Neural crest cell (in vitro differentiated cells): Measurements from ENCODE around the gene CYP17A1. TPM values are rescaled to one million over a fixed set of nuclear protein-coding genes. Genes with fewer than 3 reads are reported as not detected.
"Not testable (repeated sequence)": the region's sequence is repeated elsewhere in the genome, so short reads cannot be mapped to it uniquely, and the experiment has no call there.

Source experiments
- DNase-seq: peaks from one replicate; pipeline ENCODE4 v3.0.0; 2021; ENCODE audit warnings: low read depth, mixed read lengths, low spot score
- H3K27ac Mint-ChIP-seq: one replicate; pipeline ENCODE4 v1.8.0; 2021; ENCODE audit warnings: mild to moderate bottlenecking, mixed read lengths; ENCODE audit not compliant: unreplicated experiment
- H3K27me3 Mint-ChIP-seq: 2 replicates; pipeline ENCODE4 v1.8.0; 2021; ENCODE audit warnings: low read depth, mild to moderate bottlenecking, mixed read lengths
- H3K36me3 Mint-ChIP-seq: 2 replicates; pipeline ENCODE4 v1.8.0; 2021; ENCODE audit warnings: low read depth, mild to moderate bottlenecking, mixed read lengths
- H3K4me1 Mint-ChIP-seq: 2 replicates; pipeline ENCODE4 v1.8.0; 2021; ENCODE audit warnings: mixed read lengths
- H3K4me3 Mint-ChIP-seq: one replicate; pipeline ENCODE4 v1.8.0; 2021; ENCODE audit warnings: mild to moderate bottlenecking, mixed read lengths
- H3K9me3 Mint-ChIP-seq: 2 replicates; pipeline ENCODE4 v1.8.0; 2021; ENCODE audit warnings: mixed read lengths
- total RNA-seq: library from RNA; stranded (reverse); gene quantifications from 2 replicates; pipeline ENCODE4 v1.2.1, GENCODE V29; 2021
- TF ChIP-seq, protein P1 (sequence below): fragments of 200-600 bp; sonication (generic); conservative IDR thresholded peaks from 2 replicates; pipeline ENCODE4 v1.5.0; 2021; ENCODE audit warnings: antibody characterized with exemption, mild to moderate bottlenecking

CYP17A1 gene
- total RNA-seq, 1 donor from 2014 or later, result not detected

DNA sequence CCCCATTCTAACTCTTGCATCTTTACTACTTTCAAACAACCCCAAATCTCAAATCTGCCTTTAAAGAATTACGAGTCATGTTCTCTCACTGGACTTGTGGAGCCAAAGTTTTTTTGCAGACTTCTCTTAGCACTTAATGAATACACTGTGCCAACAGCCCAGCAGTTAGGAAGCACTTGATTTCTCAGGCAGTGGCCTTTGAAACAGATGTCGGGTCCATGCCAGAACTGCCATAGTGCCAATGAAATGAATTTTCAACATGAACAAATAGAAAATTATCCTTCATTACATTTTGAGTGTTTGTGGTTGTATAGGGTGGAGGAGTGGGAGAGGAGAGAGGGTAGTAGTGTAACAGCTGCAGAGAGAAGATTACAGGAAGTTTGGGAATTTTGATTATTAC, 22.7 kb upstream of the CYP17A1 start:
- DNase-seq, result no peak
- Mint-ChIP-seq H3K27me3 (no peaks in the 10 kb centered on the region), H3K27ac (peak overlapping the region; percentile 27), H3K4me3 (no peak overlapping the region), H3K4me1 (peaks cover 18% of the 10 kb centered on the region), H3K9me3 (no peaks in the 10 kb centered on the region), H3K36me3 (no peaks in the 10 kb centered on the region)
- TF ChIP-seq, protein P1, sequence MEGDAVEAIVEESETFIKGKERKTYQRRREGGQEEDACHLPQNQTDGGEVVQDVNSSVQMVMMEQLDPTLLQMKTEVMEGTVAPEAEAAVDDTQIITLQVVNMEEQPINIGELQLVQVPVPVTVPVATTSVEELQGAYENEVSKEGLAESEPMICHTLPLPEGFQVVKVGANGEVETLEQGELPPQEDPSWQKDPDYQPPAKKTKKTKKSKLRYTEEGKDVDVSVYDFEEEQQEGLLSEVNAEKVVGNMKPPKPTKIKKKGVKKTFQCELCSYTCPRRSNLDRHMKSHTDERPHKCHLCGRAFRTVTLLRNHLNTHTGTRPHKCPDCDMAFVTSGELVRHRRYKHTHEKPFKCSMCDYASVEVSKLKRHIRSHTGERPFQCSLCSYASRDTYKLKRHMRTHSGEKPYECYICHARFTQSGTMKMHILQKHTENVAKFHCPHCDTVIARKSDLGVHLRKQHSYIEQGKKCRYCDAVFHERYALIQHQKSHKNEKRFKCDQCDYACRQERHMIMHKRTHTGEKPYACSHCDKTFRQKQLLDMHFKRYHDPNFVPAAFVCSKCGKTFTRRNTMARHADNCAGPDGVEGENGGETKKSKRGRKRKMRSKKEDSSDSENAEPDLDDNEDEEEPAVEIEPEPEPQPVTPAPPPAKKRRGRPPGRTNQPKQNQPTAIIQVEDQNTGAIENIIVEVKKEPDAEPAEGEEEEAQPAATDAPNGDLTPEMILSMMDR, result no peak

DNA sequence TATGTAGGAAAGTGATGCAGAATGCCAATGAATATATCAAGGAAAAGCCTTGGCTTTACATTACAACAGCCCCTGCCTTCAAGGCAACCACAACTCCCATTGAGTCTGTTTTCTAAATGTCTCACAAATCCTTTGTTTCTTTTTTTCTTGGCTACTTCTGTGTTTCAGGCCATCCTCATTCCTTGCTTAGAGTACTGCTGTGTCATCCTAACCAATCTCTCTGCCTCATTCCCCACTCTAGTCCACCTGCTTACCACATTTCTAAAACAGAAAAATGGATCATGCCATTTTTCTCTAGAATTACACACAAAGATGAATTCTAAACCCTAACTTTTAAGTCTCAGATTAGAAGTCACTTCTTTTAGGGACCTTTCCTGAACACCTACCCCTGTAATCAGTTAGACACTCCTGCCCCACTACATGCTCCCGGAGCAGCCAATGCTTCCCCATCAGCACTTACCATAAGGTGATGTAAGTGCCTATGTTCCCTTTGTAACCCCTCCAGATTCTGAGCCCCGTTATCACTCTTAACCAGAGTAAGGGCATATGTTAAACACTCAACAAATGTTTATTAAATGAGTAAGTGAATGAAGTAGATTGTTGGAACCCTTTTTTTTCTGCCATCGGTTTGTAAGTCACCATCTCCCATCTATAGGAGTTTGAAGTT, 19.7 kb upstream of the CYP17A1 start:
- Mint-ChIP-seq H3K27ac (no peak overlapping the region), H3K9me3 (no peaks in the 10 kb centered on the region), H3K27me3 (no peaks in the 10 kb centered on the region), H3K36me3 (no peaks in the 10 kb centered on the region), H3K4me3 (peak overlapping the region; percentile 38), H3K4me1 (peaks cover 27% of the 10 kb centered on the region)
- DNase-seq, result no peak
- TF ChIP-seq, protein P1, result no peak

DNA sequence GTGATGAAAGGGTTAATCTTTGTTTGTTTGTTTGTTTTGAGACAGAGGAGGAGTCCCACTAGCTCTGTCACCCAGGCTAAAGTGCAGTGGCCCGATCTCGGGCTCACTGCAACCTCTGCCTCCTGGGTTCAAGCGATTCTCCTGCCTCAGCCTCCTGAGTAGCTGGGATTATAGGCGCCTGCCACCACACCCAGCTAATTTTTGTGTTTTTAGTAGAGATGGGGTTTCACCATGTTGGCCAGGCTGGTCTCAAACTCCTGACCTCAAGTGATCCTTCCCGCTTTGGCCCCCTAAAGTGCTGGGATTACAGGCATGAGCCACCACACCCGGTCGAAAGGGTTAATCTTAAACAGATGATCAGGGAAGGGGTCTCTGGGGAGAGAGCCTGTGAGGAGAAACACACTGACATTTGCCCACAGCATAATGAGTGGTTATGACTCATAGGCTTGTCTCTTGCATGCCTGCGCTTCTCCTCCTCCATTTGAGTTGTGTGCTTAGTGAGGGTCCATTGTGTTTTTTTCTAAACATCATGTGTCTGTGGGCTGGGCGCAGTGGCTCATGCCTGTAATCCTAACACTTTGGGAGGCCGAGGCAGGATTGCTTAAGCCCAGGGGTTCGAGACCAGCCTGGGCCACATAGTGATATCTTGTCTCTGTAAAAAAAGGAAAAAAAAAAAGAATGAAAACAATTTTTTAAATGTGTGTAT, 18.7 kb upstream of the CYP17A1 start:
- Mint-ChIP-seq H3K27ac (peak overlapping the region; percentile 83), H3K4me3 (peak overlapping the region; percentile 81), H3K4me1 (peaks cover 27% of the 10 kb centered on the region)
- not testable (repeated sequence) for H3K36me3 Mint-ChIP-seq, H3K9me3 Mint-ChIP-seq, DNase-seq, H3K27me3 Mint-ChIP-seq

DNA sequence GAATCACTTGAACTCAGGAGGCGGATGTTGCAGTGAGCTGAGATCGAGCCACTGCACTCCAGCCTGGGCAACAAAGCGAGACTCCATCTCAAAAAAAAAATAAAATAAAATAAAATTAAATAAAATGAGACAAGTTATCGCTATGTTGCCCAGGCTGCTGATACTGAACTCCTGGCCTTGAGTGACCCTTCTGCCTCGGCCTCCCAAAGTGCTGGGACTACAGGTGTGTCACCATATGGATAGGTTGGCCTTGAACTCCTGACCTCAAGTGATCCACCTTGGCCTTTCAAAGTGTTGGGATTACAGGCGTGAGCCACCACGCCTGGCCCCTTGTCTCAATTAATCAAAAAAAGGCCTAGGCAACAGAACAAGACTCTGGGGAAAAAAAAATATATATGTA, 16.0 kb upstream of the CYP17A1 start:
- not testable (repeated sequence) for DNase-seq, H3K36me3 Mint-ChIP-seq, H3K9me3 Mint-ChIP-seq, H3K4me3 Mint-ChIP-seq, H3K27ac Mint-ChIP-seq, H3K27me3 Mint-ChIP-seq
- H3K4me1 Mint-ChIP-seq, result peaks cover 27% of the 10 kb centered on the region

DNA sequence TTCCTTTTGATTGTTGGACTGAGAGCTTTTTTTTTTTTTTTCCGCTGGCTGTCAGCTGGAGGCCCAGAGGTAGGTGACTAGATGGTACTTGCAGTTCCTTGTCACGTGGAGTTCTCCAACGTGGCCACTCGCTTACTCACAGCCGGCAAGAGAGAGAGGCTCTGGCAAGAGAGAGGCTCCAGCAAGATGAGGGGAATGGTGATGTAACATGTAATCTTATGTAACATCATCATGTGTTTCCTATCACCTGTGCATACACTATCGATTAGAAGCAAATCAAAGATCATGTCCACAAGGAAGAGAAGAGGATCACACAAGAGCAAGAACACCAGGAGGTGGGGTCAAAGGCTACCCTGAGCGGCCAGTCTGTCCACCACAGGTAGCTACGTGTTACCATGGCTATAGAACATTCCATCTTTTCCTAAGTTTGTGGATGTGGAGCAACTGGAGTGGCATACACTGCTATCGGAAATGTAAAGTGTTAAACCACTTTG, 12.9 kb upstream of the CYP17A1 start:
- no peaks in the 10 kb centered on the region for H3K36me3 Mint-ChIP-seq
- TF ChIP-seq, protein P1, result no peak
- no peaks in the 10 kb centered on the region for H3K27me3 Mint-ChIP-seq
- DNase-seq, result no peak
- peaks cover 9% of the 10 kb centered on the region for H3K4me1 Mint-ChIP-seq
- no peak overlapping the region for H3K4me3 Mint-ChIP-seq
- H3K9me3 Mint-ChIP-seq, result peaks cover 4% of the 10 kb centered on the region
- H3K27ac Mint-ChIP-seq, result no peak overlapping the region

DNA sequence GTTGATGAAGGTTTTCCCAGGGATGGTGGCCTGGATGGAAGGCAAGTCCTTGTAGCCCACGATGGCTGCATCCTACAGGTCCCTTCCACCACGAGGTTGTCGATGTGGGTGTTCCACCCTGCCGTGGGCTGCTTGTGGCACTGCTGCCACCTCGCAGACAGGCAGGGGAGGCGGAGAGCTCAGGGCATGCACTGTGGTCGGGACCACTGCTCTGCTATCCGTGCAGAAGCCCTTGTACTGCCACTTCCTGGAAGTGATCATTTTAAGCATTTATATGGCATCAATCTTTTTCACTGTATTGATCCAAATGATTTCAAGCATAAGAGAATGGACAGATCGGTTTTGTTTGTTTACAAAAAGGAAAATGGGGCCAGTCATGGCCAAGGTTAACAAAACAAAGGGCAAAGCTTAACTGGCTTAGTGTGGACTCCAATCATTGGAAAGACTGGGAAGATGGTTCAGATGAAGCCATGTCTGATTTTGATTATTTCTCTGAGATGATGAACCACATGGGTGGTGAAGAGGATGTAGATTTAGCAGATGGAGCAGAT, 8.2 kb upstream of the CYP17A1 start:
- Mint-ChIP-seq H3K4me1 (no peaks in the 10 kb centered on the region), H3K27me3 (peaks cover 27% of the 10 kb centered on the region), H3K36me3 (no peaks in the 10 kb centered on the region), H3K4me3 (no peak overlapping the region), H3K9me3 (peaks cover 4% of the 10 kb centered on the region), H3K27ac (no peak overlapping the region)
- TF ChIP-seq, protein P1, result no peak
- DNase-seq, result no peak

DNA sequence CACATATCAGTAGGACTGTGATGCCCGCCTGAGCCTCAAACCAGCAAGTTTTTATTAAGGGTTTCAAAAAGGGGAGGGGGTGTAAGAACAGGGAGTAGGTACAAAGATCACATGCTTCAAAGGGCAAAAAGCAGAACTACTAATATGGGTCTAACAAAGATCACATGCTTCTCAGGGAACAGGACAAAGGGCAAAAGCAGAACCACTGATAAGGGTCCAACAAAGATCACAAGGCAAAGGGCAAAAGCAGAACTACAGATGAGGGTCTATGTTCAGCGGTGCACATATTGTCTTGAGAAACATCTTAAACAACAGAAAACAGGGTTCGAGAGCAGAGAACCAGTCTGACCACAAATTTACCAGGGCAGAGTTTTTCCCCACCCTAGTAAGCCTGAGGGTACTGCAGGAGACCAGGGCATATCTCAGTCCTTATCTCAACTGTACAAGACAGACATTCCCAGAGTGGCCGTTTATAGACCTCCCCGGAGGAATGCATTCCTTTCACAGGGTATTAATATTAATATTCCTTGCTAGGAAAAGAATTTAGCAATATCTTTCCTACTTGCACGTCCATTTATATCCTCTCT, 7.1 kb upstream of the CYP17A1 start:
- H3K27me3 Mint-ChIP-seq, result peaks cover 37% of the 10 kb centered on the region
- H3K4me3 Mint-ChIP-seq, H3K9me3 Mint-ChIP-seq, DNase-seq, H3K36me3 Mint-ChIP-seq, H3K4me1 Mint-ChIP-seq, H3K27ac Mint-ChIP-seq: not testable (repeated sequence)

DNA sequence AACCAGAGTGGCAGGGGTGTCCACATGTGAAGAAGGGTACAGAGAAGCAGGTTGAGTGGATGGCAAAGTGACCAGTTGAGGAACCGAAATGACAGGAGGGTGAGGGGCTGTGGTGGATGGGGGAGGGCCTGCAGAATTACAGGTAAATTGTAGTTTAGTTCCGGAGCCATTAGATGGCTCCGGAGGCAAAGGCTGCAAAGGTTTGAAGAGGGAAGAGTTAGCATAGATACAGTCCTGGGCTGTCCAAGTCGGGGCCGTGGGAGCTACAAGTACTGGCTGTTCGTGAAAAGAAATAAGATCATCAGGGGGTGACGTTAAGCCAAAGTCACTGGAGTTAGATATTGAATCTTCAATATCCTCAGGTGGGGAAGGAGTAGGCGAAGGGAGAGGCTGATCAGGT, 5.9 kb upstream of the CYP17A1 start:
- not testable (repeated sequence) for H3K4me3 Mint-ChIP-seq, H3K4me1 Mint-ChIP-seq, H3K9me3 Mint-ChIP-seq, H3K27ac Mint-ChIP-seq, DNase-seq, H3K36me3 Mint-ChIP-seq
- H3K27me3 Mint-ChIP-seq, result peaks cover 39% of the 10 kb centered on the region
